OCI-LY3 (cell line): ENCODE data around the gene LRP5.

ENCODE experiments used
- H2AFZ ChIP-seq: fragments of 200-600, 300-600 bp; shearing (Covaris generic); 2 replicates; pipeline ENCODE4 v1.6.0; 2014; ENCODE audit warnings: antibody characterized with exemption, low read depth, low read length
- H3K27ac ChIP-seq: fragments of 200-600, 300-600 bp; sonication (generic); 2 replicates; pipeline ENCODE4 v1.5.1; 2014; ENCODE audit warnings: mild to moderate bottlenecking, low read length, moderate library complexity, mixed read lengths
- H3K27me3 ChIP-seq: fragments of 200-600, 300-600 bp; sonication (generic); 2 replicates; pipeline ENCODE4 v1.6.1; 2014; ENCODE audit warnings: low read depth, low read length, mixed read lengths
- H3K36me3 ChIP-seq: fragments of 200-600, 300-600 bp; sonication (generic); replicated peaks from 2 replicates; pipeline ENCODE3; 2014; ENCODE audit warnings: low read depth, low read length, mixed read lengths
- H3K4me1 ChIP-seq: fragments of 300-600, 200-600 bp; sonication (generic); 2 replicates; pipeline ENCODE4 v1.6.1; 2014; ENCODE audit warnings: low read length, mixed read lengths
- H3K4me2 ChIP-seq: fragments of 200-600, 300-600 bp; sonication (generic); 2 replicates; pipeline ENCODE4 v1.6.1; 2014; ENCODE audit warnings: low read length, mixed read lengths
- H3K4me3 ChIP-seq: fragments of 300-600, 200-600 bp; sonication (generic); 2 replicates; pipeline ENCODE4 v1.5.1; 2014; ENCODE audit warnings: antibody characterized with exemption, mild to moderate bottlenecking, low read length, moderate library complexity
- H3K79me2 ChIP-seq: fragments of 300-600, 200-600 bp; shearing (Covaris generic); 2 replicates; pipeline ENCODE4 v1.6.1; 2014; ENCODE audit warnings: mild to moderate bottlenecking, low read length, mixed read lengths
- H3K9ac ChIP-seq: fragments of 300-600, 200-600 bp; shearing (Covaris generic); 2 replicates; pipeline ENCODE4 v1.6.0; 2014; ENCODE audit warnings: mild to moderate bottlenecking, low read length, moderate library complexity
- H3K9me3 ChIP-seq: fragments of 200-600, 300-600 bp; shearing (Covaris generic); 2 replicates; pipeline ENCODE4 v1.6.1; 2014; ENCODE audit warnings: low read length, mixed read lengths; ENCODE audit not compliant: insufficient read depth
- H4K20me1 ChIP-seq: fragments of 200-600, 300-600 bp; sonication (generic); 2 replicates; pipeline ENCODE4 v1.6.1; 2016; ENCODE audit warnings: low read length, mixed read lengths; ENCODE audit not compliant: insufficient read depth
- EZH2phosphoT487 ChIP-seq: fragments of 200-600 bp; shearing (Covaris generic); IDR thresholded peaks from 2 replicates; pipeline ENCODE4 v1.6.1; 2018; ENCODE audit warnings: antibody characterized with exemption, mixed run types, low read depth
- TF ChIP-seq, protein P1 (sequence below): fragments of 200-600, 300-600 bp; sonication (generic); IDR thresholded peaks from 2 replicates; pipeline ENCODE4 v1.5.1; 2014; ENCODE audit warnings: antibody characterized with exemption, low read length, low read depth

LRP5 gene

DNA sequence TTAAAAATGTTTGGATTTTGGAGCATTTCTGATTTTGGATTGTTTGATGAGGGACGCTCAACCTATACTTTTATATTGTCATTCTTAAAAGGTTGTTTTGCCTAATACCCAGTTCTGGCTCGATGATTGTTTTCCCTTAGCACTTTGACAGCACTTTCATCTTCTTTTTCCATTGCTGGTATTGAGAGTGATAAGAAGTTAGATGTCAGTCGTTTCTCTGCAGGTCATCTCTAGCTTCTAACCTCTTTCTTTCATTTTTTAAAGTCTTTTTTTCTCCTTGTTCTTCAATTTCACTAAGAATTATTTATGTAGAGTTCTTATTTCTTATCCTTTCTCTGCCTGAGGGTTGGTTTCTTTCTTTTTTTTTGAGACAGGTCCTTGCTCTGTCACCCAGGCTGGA is 167.0 kb downstream of the LRP5 start:
- H3K27me3 ChIP-seq, result no peaks in the 10 kb centered on the region
- H3K9ac ChIP-seq, result no peak overlapping the region
- H3K4me1 ChIP-seq, result no peaks in the 10 kb centered on the region
- peaks cover 95% of the 10 kb centered on the region for H3K79me2 ChIP-seq
- H3K4me2 ChIP-seq, result no peak overlapping the region
- H3K36me3 ChIP-seq, result peaks cover 36% of the 10 kb centered on the region
- TF ChIP-seq EZH2phosphoT487, result no peak
- TF ChIP-seq, protein P1, sequence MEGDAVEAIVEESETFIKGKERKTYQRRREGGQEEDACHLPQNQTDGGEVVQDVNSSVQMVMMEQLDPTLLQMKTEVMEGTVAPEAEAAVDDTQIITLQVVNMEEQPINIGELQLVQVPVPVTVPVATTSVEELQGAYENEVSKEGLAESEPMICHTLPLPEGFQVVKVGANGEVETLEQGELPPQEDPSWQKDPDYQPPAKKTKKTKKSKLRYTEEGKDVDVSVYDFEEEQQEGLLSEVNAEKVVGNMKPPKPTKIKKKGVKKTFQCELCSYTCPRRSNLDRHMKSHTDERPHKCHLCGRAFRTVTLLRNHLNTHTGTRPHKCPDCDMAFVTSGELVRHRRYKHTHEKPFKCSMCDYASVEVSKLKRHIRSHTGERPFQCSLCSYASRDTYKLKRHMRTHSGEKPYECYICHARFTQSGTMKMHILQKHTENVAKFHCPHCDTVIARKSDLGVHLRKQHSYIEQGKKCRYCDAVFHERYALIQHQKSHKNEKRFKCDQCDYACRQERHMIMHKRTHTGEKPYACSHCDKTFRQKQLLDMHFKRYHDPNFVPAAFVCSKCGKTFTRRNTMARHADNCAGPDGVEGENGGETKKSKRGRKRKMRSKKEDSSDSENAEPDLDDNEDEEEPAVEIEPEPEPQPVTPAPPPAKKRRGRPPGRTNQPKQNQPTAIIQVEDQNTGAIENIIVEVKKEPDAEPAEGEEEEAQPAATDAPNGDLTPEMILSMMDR, result no peak
- no peak overlapping the region for H2AFZ ChIP-seq
- no peak overlapping the region for H3K27ac ChIP-seq
- no peak overlapping the region for H3K4me3 ChIP-seq
- no peaks in the 10 kb centered on the region for H3K9me3 ChIP-seq
- H4K20me1 ChIP-seq, result peaks cover 73% of the 10 kb centered on the region

DNA sequence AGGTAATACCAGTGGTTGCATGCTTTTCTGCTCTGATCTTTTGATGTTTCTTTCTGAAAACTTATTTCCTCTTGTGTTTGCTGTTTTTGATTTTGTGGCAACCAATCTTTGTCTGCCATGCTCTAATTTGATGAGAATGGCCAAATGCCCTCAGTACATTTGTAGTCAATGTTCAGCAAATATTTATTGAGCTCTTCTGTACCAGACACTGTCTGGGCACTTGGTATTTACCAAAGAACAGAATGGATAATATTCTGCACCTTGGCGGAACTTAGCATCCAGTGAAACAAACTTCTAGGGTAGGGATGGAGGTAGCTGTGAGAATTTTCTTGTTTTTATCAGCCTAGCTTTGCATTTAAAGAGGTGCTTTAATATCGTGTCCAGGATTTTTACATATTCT is 167.8 kb downstream of the LRP5 start:
- Histone ChIP-seq H3K9ac (no peak overlapping the region), H3K4me3 (no peak overlapping the region), H3K79me2 (peaks cover 96% of the 10 kb centered on the region), H2AFZ (no peak overlapping the region), H3K4me1 (no peaks in the 10 kb centered on the region), H3K9me3 (no peaks in the 10 kb centered on the region), H3K27ac (no peak overlapping the region), H3K4me2 (no peak overlapping the region), H3K27me3 (no peaks in the 10 kb centered on the region), H3K36me3 (peaks cover 35% of the 10 kb centered on the region), H4K20me1 (peaks cover 78% of the 10 kb centered on the region)
- no peak for TF ChIP-seq EZH2phosphoT487

DNA sequence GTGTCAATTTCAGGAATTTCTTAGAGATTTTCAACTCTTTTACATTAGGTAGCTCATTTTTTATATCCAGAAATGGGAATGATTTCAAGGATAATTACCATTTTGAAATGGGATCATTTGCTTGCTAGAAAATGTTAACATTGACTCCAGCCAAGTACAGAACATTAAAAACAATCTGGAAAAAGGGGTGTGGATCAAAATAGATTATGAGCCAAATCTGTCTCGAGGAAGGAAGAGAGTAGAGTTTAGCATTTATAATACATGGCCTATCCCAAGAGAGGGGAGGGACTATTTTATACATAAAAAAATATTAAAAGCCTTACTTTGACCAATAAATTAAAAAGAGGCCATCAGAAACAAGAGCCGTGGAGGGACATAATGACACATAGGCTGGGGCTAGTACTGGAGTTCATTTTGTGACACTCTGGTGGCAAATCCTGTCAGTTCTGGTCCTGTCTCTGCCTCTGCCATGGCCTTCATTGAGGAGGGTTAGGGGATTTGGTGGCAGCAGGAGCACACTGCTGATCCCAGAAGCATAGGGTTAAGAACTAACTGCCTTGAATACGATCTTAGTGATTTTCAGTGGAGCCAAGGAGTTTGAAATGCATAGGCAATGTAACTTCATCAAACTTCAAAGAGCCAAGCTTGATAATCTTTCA is 168.6 kb downstream of the LRP5 start:
- H3K36me3 ChIP-seq, result peaks cover 35% of the 10 kb centered on the region
- H3K4me2 ChIP-seq, result no peak overlapping the region
- H3K4me3 ChIP-seq, result no peak overlapping the region
- peaks cover 82% of the 10 kb centered on the region for H4K20me1 ChIP-seq
- no peak overlapping the region for H3K27ac ChIP-seq
- H2AFZ ChIP-seq, result no peak overlapping the region
- H3K27me3 ChIP-seq, result no peaks in the 10 kb centered on the region
- no peaks in the 10 kb centered on the region for H3K9me3 ChIP-seq
- no peak for TF ChIP-seq EZH2phosphoT487
- TF ChIP-seq, protein P1, result no peak
- peaks cover 98% of the 10 kb centered on the region for H3K79me2 ChIP-seq
- no peak overlapping the region for H3K9ac ChIP-seq
- no peaks in the 10 kb centered on the region for H3K4me1 ChIP-seq

DNA sequence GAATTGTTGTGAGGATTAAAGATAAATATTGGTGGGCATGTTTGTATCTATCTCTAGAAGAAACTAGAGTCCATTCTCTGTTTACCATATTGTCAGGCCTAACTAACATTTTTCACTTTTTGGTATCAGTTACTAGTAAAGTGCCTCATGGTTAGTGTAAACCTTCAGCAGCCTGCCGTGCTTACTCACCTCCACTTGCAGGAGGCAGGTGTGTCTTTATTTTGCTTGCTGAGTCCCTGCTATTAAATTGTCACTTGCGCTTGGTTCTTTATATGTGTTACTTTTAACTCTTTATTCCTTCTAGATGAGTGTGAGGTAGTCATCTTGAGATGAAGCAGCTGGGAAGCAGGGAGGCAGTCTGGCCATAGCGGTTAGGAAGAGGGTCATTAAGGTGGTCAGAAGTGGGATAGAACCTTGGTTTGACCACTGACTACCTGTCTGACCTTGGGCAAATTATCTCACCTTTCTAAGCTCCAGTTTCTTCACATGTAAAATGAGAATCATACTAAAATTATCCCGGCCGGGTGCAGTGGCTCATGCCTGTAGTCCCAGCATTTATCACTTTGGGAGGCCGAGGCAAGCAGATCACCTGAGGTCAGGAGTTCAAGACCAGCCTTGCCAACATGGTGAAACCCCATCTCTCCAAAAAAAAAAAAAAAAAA is 169.3 kb downstream of the LRP5 start:
- peaks cover 82% of the 10 kb centered on the region for H4K20me1 ChIP-seq
- no peak overlapping the region for H3K4me2 ChIP-seq
- no peak overlapping the region for H3K27ac ChIP-seq
- H3K9ac ChIP-seq, result no peak overlapping the region
- H3K9me3 ChIP-seq, result no peaks in the 10 kb centered on the region
- H3K79me2 ChIP-seq, result peaks cover 99% of the 10 kb centered on the region
- no peak overlapping the region for H2AFZ ChIP-seq
- H3K36me3 ChIP-seq, result peaks cover 35% of the 10 kb centered on the region
- no peaks in the 10 kb centered on the region for H3K4me1 ChIP-seq
- no peak for TF ChIP-seq EZH2phosphoT487
- TF ChIP-seq, protein P1, result no peak
- H3K4me3 ChIP-seq, result no peak overlapping the region
- no peaks in the 10 kb centered on the region for H3K27me3 ChIP-seq
